PFSK-1 (cell line): ENCODE results near the gene TLX3.

ENCODE experiments used
- FOXP2 ChIP-seq: optimal IDR thresholded peaks from 2 replicates; pipeline ENCODE3; 2011; ENCODE audit warnings: borderline replicate concordance, control low read depth, inconsistent platforms; ENCODE audit not compliant: insufficient read depth; ENCODE audit errors: extremely low read length, extremely low read depth
- POLR2AphosphoS5 ChIP-seq: IDR thresholded peaks from 2 replicates; pipeline ENCODE4 v1.6.1; 2012; ENCODE audit warnings: low read depth, mild to moderate bottlenecking, control low read depth, low read length, moderate library complexity
- REST ChIP-seq, 2 experiments: IDR thresholded peaks; 2 replicates each; pipeline versions ENCODE4 v1.6.1 to v1.8.0; 2011 to 2012; ENCODE audit warnings: low read depth in 2 of 2, low read length in 2 of 2, control low read depth in 1 of 2, inconsistent platforms in 1 of 2, mild to moderate bottlenecking in 1 of 2, moderate library complexity in 1 of 2; ENCODE audit not compliant: insufficient read depth in 1 of 2
- SIN3A ChIP-seq: IDR thresholded peaks from 2 replicates; pipeline ENCODE4 v1.6.1; 2012; ENCODE audit warnings: mild to moderate bottlenecking, low read length, moderate library complexity, borderline replicate concordance; ENCODE audit not compliant: insufficient read depth
- TAF1 ChIP-seq: IDR thresholded peaks from 2 replicates; pipeline ENCODE4 v1.6.1; 2012; ENCODE audit warnings: low read length, control low read depth, borderline replicate concordance; ENCODE audit not compliant: insufficient read depth

Gene TLX3

DNA sequence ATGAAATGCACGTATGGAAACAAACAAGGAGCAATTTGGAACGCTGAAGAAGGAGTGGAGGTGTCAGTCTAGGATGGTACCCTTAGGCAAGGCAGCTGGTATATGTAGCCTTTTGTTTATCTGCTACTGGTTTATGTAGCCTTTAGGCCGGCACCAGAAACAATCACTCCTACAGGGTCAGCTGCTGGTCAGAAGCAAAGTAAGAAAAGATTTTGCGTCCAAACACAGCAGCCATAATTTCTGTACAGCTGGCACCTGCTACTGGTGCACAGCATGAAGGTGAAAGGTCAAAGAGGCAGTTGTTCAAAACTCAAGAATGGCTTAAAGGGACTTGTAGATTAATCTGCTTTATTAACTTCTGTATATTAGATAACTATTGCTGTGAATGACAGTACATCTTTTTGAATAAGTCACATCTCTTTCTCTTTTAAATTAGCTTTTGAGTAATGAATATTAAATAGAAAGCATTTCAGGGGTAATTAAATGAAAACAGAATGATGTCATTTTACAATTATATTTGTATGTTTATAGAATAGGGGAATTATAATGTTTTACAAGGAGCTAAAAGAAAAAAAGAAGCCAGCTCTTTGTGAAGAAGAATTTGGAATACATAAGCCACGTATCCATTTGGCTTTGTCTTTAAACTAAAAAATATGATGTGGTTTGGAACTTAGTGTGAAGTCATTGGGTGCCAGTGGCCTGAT lies 33.1 kb upstream of the TLX3 start:
- no peak for TF ChIP-seq POLR2AphosphoS5
- no peak for TF ChIP-seq FOXP2
- TF ChIP-seq REST (IDR thresholded peaks at IDR 0.05; ENCODE audit: insufficient read depth in 1 of 2, low read depth in 2 of 2, low read length in 2 of 2), result no peak
- TF ChIP-seq SIN3A, result no peak
- no peak for TF ChIP-seq TAF1

DNA sequence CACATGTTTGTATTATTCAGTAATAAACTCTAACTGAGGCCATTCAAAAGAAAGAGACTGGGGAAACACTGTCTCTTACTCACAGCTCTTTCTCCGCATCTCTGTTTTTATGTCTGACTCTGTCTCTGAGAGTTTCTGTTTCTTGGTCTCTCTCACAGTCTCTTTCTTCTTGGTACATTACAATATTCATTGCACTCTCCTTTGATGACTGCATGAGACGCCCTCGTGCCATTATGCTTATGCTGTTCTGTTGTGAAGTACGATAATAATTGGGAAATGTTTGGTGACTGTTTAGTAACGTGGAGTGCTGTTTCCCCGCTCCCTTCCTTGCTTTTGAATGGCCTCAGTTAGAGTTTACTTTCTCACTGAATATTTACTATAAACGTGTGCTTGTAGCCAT lies 25.3 kb upstream of the TLX3 start:
- TF ChIP-seq TAF1 (no peak), FOXP2 (no peak), POLR2AphosphoS5 (no peak), SIN3A (no peak), REST (IDR thresholded peaks at IDR 0.05; ENCODE audit: insufficient read depth in 1 of 2, low read depth in 2 of 2, low read length in 2 of 2) (no peak)

GRCh38 chr5:171285465-171285864 lies 23.6 kb upstream of the TLX3 start:
- TF ChIP-seq SIN3A, result no peak
- no peak for TF ChIP-seq POLR2AphosphoS5

DNA sequence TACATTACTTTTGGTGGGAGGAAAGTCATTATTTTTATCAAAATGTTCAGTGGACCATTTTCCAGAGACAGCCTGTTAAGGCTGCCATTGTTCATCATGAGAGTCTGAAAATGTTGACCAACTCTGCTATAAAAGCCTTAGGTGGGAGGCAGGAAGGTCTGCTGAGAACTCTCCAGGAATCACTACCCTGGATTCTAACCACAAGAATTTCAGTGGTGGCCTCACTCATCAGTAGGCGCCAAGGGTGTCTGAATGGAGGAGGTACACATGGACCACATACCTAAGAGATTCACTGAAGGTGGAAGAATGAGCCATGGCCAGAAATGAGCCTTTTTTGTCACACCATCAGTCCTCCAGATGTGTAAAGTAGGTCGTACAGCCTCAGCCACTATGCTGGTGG lies 21.0 kb upstream of the TLX3 start:
- TF ChIP-seq SIN3A (no peak), TAF1 (no peak)

DNA sequence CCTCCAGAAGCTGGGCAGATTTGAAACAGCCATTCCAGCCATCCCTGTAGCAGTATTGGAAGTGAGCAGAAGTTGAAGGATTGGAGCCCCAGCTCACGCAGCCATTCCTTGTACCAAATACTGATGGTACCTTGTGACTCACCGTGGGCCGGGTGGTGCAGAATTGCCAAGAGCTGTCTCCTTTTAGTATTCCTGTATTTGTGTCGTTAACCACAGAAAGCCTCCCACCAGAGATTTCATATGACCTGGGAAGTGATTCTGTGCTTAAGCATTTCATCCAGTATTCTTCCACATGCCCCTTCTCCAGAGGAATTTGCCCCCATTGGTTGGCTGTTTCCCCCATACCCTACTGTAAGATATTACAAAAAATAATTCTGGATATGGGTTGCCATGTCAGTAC lies 17.7 kb upstream of the TLX3 start:
- no peak for TF ChIP-seq REST (IDR thresholded peaks at IDR 0.05; ENCODE audit: insufficient read depth in 1 of 2, low read depth in 2 of 2, low read length in 2 of 2)
- TF ChIP-seq TAF1, result no peak
- no peak for TF ChIP-seq POLR2AphosphoS5
- no peak for TF ChIP-seq FOXP2
- TF ChIP-seq SIN3A, result no peak

- no peak for TF ChIP-seq FOXP2
Observed at GRCh38 chr5:171295299-171295698, 13.7 kb upstream of the TLX3 start.

DNA sequence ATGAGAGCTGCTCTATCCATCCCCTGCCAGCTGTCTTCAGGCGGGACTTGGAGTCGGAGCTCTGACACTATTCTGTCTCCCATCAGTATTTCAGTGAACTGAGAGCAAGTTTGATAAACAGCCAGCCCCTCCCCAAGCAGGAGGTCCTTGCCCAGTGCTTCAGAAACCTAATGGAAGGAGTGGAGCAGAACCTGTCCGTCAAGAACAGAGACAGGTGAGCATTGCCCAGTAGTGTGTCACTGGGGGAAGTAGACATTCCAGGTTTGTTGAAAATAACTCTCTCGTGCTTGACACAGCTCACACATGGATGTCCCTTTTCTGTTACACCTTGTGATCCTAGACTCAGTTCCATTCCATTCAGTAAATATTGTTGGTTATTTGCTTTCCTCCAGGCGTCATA lies 13.2 kb upstream of the TLX3 start:
- no peak for TF ChIP-seq REST (IDR thresholded peaks at IDR 0.05; ENCODE audit: insufficient read depth in 1 of 2, low read depth in 2 of 2, low read length in 2 of 2)
- no peak for TF ChIP-seq SIN3A
- no peak for TF ChIP-seq TAF1
- TF ChIP-seq POLR2AphosphoS5, result no peak
- no peak for TF ChIP-seq FOXP2
